ENCODE measurements around the gene P2RX2.

P2RX2 gene

GRCh38 chr12:132602572-132603239, 15.9 kb upstream of the P2RX2 start:
- DNase-seq: no peak

GRCh38 chr12:132603240-132604150, 15.1 kb upstream of the P2RX2 start:
- no peak for DNase-seq

- no peak for DNase-seq
Observed at GRCh38 chr12:132604151-132604618, 14.4 kb upstream of the P2RX2 start.

GRCh38 chr12:132604668-132605441, 13.7 kb upstream of the P2RX2 start:
- DNase-seq: no peak

GRCh38 chr12:132605892-132606291, 12.7 kb upstream of the P2RX2 start:
- DNase-seq: no peak

- peak in 1 of 56 donors; percentile 14 for DNase-seq
Observed at GRCh38 chr12:132606466-132606865, 12.1 kb upstream of the P2RX2 start.

- no peak for DNase-seq
Observed at GRCh38 chr12:132606927-132607326, 11.6 kb upstream of the P2RX2 start.

GRCh38 chr12:132608231-132609171, 10.1 kb upstream of the P2RX2 start:
- no peak for DNase-seq

GRCh38 chr12:132610051-132610759, 8.4 kb upstream of the P2RX2 start, which contains the start of gene LRCOL1:
Gene LRCOL1 (minus strand): TSS chr12:132610582. CDS start chr12:132606251, 4,331 bp downstream.
- DNase-seq: peak in 4 of 56 donors; percentile 7 to 27 (median 11)

- no peak for DNase-seq
Observed at GRCh38 chr12:132610866-132611602, 7.5 kb upstream of the P2RX2 start.

- no peak for DNase-seq
Observed at GRCh38 chr12:132611620-132612019, 7.0 kb upstream of the P2RX2 start.

- DNase-seq: no peak
Observed at GRCh38 chr12:132614029-132614428, 4.5 kb upstream of the P2RX2 start.

GRCh38 chr12:132614861-132615578, 3.6 kb upstream of the P2RX2 start:
- peak in 51 of 56 donors; percentile 14 to 90 (median 59) for DNase-seq

GRCh38 chr12:132615579-132616038, 3.0 kb upstream of the P2RX2 start:
- no peak for DNase-seq

- no peak for DNase-seq
Observed at GRCh38 chr12:132617135-132617701, 1.4 kb upstream of the P2RX2 start.

- no peak for DNase-seq
Observed at GRCh38 chr12:132617822-132618682, 524 bp upstream of the P2RX2 start.

GRCh38 chr12:132619071-132619385, 452 bp downstream of the P2RX2 start:
- DNase-seq: no peak
